Posterior vena cava (tissue), 2 donors: ENCODE measurements around the gene STAT4. TPM values are rescaled to one million over a fixed set of nuclear protein-coding genes. Genes with fewer than 3 reads are reported as not detected.

Source experiments
- DNase-seq: peaks from one replicate; pipeline ENCODE4 v3.0.0-alpha.2; 2020; ENCODE audit warnings: low spot score
- intact Hi-C, 2 donors: fragments of 100-400 bp; cut with DNase I; formaldehyde crosslinking; loops; one replicate each; pipeline versions ENCODE4 v1.14.1 to v1.14.2; 2022 to 2023
- long read RNA-seq, 2 donors: library from polyadenylated mRNA; unstranded; transcript quantifications; one replicate each; pipeline ENCODE4 v2.0.0, GENCODE V29; 2020 to 2021
- total RNA-seq, 2 donors: library from RNA; stranded (reverse); fragmentation: NEBNext Ultra II Directional; extraction: Animal tissue kit (Norgen Biotek cat#: 25700); gene quantifications; one replicate each; pipeline ENCODE4 v1.2.1, GENCODE V29; 2021
- donor health status: DM: yes; HTN: yes; CAD: no.
- donor health status: DM: yes; HTN: yes; CAD: no.

The STAT4 gene
- 1 to 10 TPM; 2.2 to 2.5 TPM for total RNA-seq
- long read RNA-seq, donor 1, partial matches to known transcripts, result 0 of 2 reads
- long read RNA-seq, donor 1, other reads (novel, unspliced or antisense), result 2 of 2 reads
- long read RNA-seq, donor 2, partial matches to known transcripts, result 0 of 1 reads
- long read RNA-seq, donor 2, other reads (novel, unspliced or antisense), result 1 of 1 reads

GRCh38 chr2:191150600-191151330 is at the start of gene STAT4:
TSS of gene STAT4 (minus strand) at chr2:191150994. CDS start at chr2:191148203, 2,791 bp downstream.
- DNase-seq, result no peak
- intact Hi-C loops, result no loop called here

GRCh38 chr2:191199929-191200512 is 49.2 kb upstream of the STAT4 start:
- no peak for DNase-seq
- intact Hi-C loops, result no loop called here

GRCh38 chr2:191198271-191198670 is 47.5 kb upstream of the STAT4 start:
- no peak for DNase-seq
- intact Hi-C loops, result no loop called here

- intact Hi-C loops, result no loop called here
- no peak for DNase-seq
These were observed 46.3 kb upstream of the STAT4 start for GRCh38 chr2:191197096-191197495.

GRCh38 chr2:191195021-191195420 is 44.2 kb upstream of the STAT4 start:
- intact Hi-C loops, result no loop called here
- DNase-seq, result no peak

GRCh38 chr2:191190861-191191552 is 40.2 kb upstream of the STAT4 start:
- intact Hi-C loops, result no loop called here
- DNase-seq, result no peak

- intact Hi-C loops, result no loop called here
- DNase-seq, result no peak
These were observed 39.6 kb upstream of the STAT4 start for GRCh38 chr2:191190435-191190834.

GRCh38 chr2:191189112-191189635 is 38.4 kb upstream of the STAT4 start:
- intact Hi-C loops, result no loop called here
- DNase-seq, result no peak

- intact Hi-C loops, result no loop called here
- no peak for DNase-seq
These were observed 37.8 kb upstream of the STAT4 start for GRCh38 chr2:191188550-191189093.

- intact Hi-C loops, result no loop called here
- DNase-seq, result no peak
These were observed 36.5 kb upstream of the STAT4 start for GRCh38 chr2:191187105-191187829.

GRCh38 chr2:191184457-191184856 is 33.7 kb upstream of the STAT4 start:
- DNase-seq, result no peak
- intact Hi-C loops, result no loop called here

- DNase-seq, result no peak
- intact Hi-C loops, result no loop called here
These were observed 32.7 kb upstream of the STAT4 start for GRCh38 chr2:191183516-191183915.

GRCh38 chr2:191183081-191183480 is 32.3 kb upstream of the STAT4 start:
- DNase-seq, result no peak
- intact Hi-C loops, result no loop called here

GRCh38 chr2:191180713-191181112 is 29.9 kb upstream of the STAT4 start:
- DNase-seq, result peak; percentile 83

GRCh38 chr2:191180276-191180675 is 29.5 kb upstream of the STAT4 start:
- no peak for DNase-seq
- intact Hi-C loops, result no loop called here

More at GRCh38 chr2:191180713-191181112, 29.9 kb upstream of the STAT4 start:
- intact Hi-C loops, result no loop called here

- peak; percentile 88 for DNase-seq
- intact Hi-C loops, result no loop called here
These were observed 28.2 kb upstream of the STAT4 start for GRCh38 chr2:191178806-191179514.

- no peak for DNase-seq
- intact Hi-C loops, result no loop called here
These were observed 27.2 kb upstream of the STAT4 start for GRCh38 chr2:191177751-191178736.
